NOMO-1 treated with DMSO at 0.1 percent for 48 hours (cell line): ENCODE results near the gene YBX3.
"Not testable (repeated sequence)": the region's sequence is repeated elsewhere in the genome, so short reads cannot be mapped to it uniquely, and the experiment has no call there.

Experiments
- DNase-seq: peaks from one replicate; lab custom pipeline; 2025; ENCODE audit not compliant: unreplicated experiment; lab: John Stamatoyannopoulos, UW

Gene YBX3

DNA sequence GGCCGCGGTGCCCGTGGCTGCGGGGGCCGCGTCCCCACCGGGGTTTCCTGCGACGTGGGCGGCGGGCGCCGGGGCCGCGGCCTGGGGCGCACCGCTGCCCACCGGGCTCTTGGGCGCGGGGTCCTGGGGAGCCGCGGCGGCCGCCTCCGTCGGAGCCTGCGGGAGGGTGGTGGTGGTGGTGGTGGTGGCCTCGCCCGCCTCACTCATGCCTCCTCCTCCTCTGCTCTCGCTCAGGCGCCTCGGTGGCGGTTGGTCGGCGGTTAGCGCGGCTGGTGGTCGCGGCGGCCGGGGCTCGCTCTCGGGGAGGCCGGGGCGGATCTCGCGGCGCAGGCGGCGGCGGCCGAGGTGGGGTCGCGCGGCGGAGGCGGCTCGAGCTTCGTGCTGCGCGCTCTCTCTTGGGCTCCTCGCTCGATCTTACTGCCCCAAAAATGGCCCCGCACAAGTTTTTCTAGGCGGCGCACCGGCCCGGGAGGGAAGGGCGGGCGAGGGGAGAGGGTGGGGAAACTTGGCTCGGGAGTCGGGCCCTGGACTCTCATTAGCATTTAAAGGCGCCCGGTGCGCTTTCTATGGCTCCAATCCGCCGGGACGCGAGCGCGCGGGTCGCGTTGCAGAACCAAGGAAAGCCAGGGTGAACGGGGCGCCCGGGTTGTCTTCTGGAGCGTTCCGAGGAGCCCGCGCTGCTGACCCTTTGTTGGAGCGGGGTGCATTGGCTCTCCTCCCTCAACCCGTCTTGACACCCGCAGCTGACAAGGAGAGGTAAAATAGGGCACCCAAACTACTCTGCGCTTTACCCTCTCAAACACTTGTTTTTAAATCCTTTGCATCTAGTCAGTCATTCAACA, at the start of gene YBX3:
Gene YBX3, minus strand, starts transcription at position 419 of the 842 bp plus-strand sequence. Its CDS starts 212 bp downstream, at position 207.
- DNase-seq, result peak; percentile 63

DNA sequence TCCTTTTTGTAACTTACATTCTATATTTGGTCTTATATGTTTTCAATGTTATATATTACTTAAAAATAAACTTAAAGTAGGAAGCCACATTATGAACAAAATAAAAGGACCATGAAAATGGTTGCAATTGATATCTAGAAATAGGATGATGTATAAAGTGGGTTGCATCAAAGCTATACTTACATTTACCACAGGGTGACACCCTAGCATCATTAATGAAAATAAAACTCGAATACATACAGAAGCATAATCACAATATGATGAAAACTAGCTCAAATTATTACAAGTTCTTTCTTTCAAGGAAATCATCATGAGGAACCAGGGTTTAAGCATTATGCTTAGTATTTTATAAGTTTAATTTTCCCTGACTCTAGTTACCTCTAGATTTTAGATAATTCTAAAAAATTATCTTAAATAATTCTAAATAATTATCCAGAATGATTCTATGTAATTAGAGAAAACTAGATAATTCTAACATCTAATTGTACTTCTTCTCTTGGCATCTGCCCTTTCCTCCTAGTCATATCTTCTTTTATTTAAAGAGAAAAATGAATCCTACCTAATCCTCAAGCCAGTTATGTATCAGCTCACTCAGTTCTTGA, 48.1 kb upstream of the YBX3 start:
- peak; percentile 10 for DNase-seq

DNA sequence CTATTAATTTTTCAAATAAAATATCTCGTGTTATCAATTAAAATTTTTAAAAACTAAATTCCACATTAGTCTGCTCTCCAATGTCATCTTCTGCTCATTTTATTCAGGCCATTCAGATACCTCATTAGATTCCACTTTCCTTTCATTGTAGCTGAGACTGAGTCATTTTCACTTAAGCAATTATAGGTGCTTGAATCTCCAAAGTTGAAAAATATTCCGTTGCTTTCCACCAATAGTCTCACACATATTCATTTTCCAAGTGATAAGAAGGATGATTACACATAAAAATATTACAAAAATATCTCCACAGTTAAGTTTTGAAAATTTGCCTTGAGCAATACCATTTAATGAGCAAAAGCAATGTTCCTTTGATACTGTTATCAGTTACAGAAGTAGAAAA, 36.5 kb upstream of the YBX3 start:
- no peak for DNase-seq

DNA sequence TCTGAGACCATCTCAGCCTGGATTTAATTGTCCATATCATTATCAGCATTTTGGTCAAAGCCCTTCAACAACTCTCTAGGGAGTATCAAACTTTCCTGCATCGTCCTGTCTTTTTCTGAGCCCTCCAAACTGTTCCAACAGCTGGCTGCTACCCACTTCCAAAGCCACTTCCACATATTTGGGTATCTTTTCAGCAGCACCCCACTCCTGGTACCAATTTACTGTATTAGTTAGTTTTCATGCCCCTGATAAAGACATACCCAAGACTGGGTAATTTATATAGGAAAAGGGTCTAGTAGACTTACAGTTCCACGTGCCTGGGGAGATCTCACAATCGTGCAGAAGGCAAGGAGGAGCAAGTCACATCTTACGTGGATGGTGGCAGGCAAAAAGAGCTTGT, 33.1 kb upstream of the YBX3 start:
- no peak for DNase-seq

DNA sequence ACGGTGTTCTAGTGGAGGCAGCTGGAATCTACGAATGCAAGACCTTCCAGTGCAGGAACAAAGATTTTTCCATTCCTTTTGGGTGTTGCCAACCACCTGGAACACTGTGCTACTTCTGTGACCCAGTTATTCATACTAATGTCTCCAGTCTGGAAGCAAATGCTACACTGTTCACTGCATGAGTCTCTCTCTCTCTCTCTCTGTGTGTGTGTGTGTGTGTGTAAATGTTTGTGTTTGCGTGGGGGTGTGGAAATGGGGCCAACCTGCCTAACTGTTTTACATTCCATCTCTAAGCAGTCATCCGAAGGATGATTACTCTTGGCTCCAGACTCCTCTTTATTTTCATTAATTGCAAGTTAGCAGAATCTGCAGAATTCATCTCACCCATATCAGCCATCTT, 29.9 kb upstream of the YBX3 start:
- no peak for DNase-seq

DNA sequence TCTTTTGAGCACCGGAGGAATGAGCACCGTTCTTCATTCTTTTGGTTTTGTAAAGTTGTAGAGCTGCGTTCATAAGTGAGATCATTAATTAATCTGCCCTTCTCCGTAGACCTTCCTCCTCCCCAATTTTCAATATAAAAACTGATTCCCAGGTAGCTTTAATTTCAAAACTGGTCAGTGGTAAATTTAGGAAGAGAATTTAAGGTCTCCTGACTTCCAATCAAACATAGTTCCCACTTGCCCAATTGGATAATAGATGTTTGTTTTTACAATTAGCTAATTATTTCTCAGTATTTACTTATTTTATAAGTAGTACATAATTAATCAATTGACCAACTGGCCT, 27.2 kb upstream of the YBX3 start:
- no peak for DNase-seq

DNA sequence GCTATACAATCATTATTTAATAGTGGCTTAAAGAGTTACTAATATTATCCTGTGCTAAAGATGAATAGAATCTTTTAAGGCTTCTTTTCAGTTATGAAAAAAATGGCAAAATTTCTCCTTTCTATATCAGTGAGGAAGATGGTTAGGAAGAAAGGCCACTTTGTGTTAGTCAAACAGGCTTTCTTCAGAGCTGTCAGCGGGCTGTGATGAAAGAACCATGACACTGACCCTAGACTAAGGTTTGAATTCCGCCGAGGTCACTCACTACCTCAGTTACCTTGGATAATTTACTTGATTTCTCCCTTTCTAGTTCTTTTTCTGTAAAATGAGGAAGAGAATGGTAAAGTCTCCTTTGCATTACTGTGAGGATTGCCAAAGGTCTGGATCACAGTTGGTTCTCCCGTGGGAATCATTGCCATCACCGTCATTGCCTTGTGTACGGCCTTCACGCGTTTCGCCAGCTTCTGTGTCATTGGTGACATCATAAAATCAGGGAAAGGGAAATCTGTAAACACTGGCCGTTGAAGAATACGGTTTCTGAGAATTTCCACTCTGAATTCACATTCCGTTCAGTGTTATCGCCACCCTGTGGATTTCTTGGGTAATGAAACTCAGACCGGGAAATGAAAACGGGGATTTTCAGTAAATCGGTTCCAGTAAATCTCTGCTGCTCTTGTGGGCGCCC, 26.7 kb upstream of the YBX3 start:
- peak; percentile 88 for DNase-seq

DNA sequence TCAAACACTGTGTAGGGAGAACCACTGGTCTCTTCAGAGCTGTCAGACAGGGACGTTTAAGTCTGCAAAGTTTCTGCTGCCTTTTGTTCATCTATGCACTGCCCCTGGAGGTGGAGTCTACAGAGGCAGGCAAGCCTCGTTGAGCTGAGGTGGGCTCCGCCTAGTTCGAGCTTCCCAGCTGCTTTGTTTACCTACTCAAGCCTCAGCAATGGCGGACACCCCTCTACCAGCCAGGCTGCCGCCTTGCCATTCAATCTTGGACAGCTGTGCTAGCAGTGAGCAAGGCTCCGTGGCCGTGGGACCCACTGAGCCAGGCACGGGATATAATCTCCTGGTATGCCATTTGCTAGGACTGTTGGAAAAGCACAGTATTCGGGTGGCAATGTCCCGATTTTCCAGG, 24.6 kb upstream of the YBX3 start:
- DNase-seq, result no peak

DNA sequence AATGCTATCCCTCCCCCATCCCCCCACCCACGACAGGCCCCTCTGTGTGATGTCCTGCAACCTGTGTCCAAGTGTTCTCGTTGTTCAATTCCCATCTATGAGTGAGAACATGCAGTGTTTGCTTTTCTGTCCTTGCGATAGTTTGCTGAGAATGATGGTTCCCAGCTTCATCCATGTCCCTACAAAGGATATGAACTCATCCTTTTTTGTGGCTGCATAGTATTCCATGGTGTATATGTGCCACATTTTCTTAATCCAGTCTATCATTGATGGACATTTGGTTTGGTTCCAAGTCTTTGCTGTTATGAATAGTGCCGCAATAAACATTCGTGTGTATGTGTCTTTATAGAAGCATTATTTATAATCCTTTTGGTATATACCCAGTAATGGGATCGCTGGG, 20.3 kb upstream of the YBX3 start:
- not testable (repeated sequence) for DNase-seq

DNA sequence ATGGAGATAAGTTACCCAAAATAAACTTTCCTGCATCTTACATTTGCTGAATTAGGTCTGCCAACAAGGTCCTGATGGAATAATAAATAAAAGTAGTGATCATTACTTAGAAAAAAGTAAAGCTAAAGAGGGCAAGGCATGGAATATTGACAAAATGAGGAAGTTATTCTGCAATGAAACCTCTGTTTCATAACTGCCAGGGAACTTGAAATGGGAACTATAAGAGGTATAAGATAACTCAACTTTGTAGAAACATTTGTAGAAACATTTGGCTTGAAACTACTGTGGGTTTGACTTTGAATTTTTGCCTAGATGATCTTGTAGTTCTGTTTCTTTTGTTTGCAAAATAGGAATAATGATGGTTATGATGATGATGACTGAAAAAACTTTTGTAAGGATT, 18.7 kb upstream of the YBX3 start:
- peak; percentile 58 for DNase-seq

DNA sequence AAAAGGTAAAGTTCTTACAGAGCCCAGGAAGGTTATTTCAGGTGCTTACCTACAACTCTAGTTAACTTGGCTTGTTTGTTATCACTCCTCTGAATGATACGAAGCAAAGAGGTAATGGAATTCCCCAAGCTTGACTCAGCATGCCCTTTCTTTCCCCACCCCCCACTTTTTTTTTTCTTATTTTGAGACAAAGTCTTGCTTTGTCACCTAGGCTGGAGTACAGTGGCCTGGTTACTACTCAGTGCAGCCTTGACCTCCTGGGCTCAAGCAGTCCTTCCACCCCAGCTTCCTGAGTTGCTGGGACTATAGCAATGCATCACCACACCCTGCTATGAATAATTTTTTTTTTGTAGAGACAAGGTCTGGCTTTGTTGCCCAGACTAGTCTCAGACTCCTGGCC, 17.1 kb upstream of the YBX3 start:
- no peak for DNase-seq

DNA sequence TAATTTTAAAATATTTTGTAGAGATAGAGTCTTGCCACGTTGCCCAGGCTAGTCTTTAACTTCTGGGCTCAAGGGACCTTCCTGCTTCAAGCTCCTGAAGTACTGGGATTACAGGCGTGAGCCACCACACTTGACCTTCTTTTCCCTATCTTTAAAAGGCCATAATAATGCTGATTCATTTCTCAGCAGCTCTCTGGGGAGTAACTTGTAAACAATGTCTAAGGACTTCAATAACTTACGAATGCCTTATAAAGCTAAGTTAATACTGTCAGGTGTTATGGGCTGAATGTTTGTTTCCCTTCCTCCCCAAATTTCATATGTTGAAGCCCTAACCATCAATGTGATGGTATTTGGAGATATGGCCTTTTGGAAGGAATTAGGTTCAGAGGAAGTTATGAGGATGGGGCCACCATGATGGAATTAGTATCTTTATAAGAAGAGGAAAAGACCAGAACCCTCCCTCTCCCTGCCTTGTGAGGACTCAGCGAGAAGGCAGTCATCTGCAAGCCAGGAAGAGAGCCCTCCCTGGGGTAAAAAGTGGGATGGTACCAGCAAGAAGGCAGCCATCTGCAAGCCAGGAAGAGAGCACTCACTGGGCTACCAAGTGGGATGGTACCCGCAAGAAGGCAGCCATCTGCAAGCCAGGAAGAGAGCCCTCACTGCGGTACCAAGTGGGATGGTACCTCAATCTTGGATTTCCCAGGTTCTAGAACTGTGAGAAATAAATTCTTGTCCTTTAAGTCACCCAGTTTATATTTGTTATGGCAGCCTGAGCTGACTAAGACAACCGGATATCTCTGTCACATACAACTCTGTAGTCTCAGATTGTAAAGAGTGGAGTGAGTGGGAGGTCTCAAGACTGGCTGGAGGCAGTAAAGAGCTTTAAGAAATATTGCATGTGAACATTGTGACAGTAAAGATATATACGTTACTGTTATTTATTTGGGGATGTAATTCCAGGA, 16.3 kb upstream of the YBX3 start:
- no peak for DNase-seq

DNA sequence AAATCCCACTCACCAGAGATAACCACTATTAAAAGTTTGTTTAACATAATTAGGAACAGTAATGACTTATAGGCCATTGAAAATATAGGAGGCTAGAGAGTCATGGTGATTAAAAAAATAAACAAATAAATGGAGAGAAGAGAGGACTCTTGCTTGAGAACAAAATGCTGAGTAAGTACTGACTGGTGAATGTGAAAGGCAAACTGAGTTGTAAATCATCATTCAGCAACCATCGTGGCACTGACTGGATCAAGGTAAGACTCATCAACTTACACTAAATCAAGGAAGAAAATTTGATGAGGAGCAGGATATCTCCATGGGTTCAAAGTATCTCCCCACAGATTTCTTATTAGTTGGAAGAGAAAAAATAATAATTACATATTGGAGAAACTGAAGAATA, 14.1 kb upstream of the YBX3 start:
- DNase-seq, result no peak

DNA sequence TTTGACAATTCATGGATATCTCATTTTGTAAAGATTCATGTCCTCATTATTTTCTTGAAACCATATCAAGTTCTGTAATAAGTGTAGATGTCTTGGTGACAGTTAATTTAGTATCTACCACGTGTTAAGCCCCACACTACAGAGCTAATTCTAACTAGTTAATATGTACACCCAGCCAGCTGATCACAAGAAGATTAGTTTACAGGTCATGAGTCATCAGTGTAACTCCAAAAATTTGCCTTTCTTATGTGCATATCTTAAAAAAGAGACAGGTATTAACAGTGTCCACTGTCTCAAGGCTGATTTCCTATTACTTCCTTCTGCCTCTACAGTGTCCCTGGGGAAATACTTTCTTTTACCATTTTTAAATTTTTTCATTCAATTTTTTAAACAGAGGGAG, 13.3 kb upstream of the YBX3 start:
- no peak for DNase-seq

DNA sequence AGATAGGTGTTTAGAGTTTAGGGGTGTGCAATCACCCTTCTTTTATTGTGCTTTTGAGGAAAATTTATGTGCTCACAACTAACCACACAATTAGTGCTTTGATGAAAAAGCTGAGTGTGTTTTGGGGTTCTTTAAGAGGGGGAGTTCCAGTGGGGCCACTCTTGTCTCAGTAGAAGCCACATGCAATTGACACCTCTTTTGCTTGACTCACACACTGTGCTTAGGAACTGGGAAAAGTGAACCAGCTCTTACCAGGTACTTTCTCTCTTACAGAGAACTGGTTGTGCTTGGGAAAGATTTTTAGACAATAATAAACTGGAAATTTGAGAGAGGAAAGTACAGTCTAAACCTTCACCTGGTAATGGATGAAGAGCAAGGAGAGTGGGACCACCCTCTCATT, 12.3 kb upstream of the YBX3 start:
- DNase-seq, result no peak

DNA sequence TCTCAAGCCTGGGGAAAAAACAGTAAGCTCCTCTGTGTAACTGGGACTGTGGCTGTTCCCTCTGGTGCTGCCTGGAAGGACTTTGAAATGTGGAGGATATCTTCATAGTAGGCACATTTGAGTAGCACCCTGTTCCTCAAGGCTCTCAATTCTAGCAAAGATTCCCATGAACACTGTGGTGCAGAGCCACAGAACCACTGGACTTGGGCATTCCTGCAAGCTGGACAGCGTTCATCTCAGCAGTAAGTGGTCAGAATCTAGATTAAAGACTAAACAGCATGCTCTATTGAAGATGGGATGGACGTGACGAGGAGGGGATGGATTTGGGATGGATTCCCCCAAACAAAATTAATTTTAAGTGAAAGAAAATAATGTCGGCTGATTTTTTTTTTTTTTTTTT, 9.4 kb upstream of the YBX3 start:
- no peak for DNase-seq

DNA sequence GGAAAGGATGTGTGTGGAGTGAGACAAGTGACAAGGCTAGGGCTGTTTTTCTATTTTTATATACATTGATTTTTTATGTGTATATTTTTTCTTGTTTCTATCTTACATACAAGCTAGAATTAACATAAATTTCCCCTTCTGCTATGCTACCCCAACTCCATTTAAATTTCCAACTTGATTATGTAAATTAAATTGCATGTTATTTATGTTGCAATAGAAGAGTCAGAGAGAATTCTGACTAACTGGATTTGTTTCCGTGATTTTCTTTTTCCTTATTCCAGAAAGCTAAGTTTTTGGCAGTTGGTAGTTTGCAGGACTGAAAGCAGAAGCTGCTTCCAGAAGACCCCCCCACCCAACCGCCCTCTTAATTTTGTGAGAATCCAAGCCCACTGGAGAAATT, 8.9 kb upstream of the YBX3 start:
- no peak for DNase-seq

DNA sequence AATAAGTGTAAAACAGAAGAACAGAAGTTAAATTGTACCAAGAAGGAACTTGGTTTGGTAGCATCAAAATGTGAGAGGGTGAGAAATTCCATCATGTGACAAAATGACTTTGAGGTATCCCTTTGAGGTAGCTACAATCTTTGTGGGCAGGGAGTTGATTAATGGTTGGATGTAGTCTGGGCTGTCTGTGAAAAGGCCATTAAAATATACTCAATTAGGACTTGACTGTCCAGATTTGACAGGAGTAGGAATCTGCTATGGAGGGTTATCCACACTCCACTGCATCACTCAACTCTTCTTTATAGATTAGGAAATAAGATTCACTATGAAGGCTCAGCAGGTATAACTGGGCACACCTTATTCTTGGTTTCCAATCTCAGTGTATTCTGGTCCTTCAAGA, 7.4 kb upstream of the YBX3 start:
- no peak for DNase-seq

DNA sequence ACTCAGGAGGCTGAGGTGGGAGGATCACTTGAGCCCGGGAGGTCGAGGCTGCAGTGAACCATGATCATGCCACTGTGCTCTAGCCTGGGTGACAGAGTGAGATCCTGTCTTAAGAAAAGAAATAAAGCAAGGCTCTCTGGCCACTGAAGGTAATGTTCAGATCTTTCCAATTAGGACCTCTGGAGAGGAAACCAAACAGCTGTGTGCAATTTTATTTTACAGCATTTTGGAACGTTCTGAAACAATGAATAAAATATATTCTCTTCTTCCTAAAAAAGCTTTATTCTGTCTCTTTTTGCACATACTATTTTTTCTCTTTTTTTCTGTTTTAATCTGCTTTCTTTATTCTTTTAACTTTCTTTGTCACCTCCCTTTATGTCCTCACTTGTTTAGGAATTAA, 5.0 kb upstream of the YBX3 start:
- DNase-seq, result no peak

DNA sequence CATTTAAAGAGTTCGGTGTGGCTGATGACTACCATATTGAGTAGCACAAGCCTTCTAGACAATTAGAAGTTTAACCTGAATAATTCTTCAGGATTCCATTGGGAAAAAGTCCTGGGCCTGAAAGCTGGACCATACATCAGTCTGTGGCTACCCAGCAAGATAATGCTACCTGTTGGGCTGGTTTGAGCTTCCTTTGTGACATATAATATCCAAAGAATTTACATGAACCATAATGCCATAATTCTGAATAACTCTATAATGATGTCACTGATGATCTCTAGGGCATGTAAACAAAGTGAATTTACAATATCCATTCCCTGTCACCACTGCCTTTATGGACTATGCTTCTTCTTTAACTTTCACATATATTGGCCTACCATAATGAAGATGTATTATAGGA, 3.8 kb upstream of the YBX3 start:
- no peak for DNase-seq

DNA sequence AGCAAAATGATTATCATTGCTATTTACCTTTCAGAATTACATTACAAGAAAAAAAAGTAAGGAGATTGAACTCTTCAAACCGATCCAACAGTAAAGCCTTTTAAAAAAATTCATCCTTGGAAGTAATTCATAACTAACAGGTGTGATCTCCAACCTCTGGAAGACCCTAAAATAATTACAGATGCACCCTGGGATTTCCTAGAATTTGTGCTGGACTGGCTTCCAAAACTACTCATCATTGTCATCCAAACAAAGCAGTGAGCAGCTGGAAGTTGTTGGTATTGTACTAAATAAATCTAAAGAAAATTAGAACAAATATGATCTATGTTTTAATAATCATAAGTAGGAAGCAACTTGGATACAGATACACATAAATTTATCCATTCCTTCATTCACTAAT, 1.9 kb upstream of the YBX3 start:
- DNase-seq, result no peak
